GM12891 (cell line): Measurements from ENCODE around the gene DNAI7. TPM values are rescaled to one million over a fixed set of nuclear protein-coding genes. Genes with fewer than 3 reads are reported as not detected.

Experiments used
- DNase-seq: peaks from one replicate; pipeline ENCODE4 v3.0.0; 2011; ENCODE audit warnings: low spot score; ENCODE audit not compliant: insufficient read length
- FAIRE-seq: peaks from 2 replicates; lab custom pipeline; 2011; peaks lifted over from hg19 to GRCh38; lab: Jason Lieb, UNC
- PAX5 ChIP-seq: IDR thresholded peaks from 2 replicates; pipeline ENCODE4 v1.6.1; 2011; ENCODE audit warnings: low read length, moderate library complexity, mild to moderate bottlenecking; ENCODE audit not compliant: insufficient read depth, severe bottlenecking
- POLR2A ChIP-seq: IDR thresholded peaks from 2 replicates; pipeline ENCODE4 v1.6.1; 2011; ENCODE audit warnings: low read depth, low read length, control low read depth
- POLR2AphosphoS5 ChIP-seq: IDR thresholded peaks from 2 replicates; pipeline ENCODE4 v1.6.1; 2011; ENCODE audit warnings: low read depth, low read length, control low read depth
- POU2F2 ChIP-seq: IDR thresholded peaks from 2 replicates; pipeline ENCODE4 v1.6.1; 2011; ENCODE audit warnings: low read depth, mild to moderate bottlenecking, control low read depth, low read length, moderate library complexity
- SPI1 ChIP-seq: IDR thresholded peaks from 2 replicates; pipeline ENCODE4 v1.6.1; 2011; ENCODE audit warnings: low read depth, low read length, control low read depth
- TAF1 ChIP-seq: IDR thresholded peaks from 2 replicates; pipeline ENCODE4 v1.6.1; 2011; ENCODE audit warnings: low read depth, low read length, control low read depth
- polyA plus RNA-seq: library from polyadenylated mRNA; unstranded; fragments of >200 nt; gene quantifications from one replicate; pipeline ENCODE4 v1.2.1, GENCODE V29; 2012; ENCODE audit warnings: low read depth, missing spikeins, inconsistent platforms; ENCODE audit not compliant: missing spikeins

The DNAI7 gene
- 0.05 TPM for polyA plus RNA-seq

- TF ChIP-seq POU2F2 (peak; percentile 74; the same call in 1 of the 2 replicates), PAX5 (no peak), POLR2A (peak; percentile 70), POLR2AphosphoS5 (peak; percentile 71)
- FAIRE-seq (peak; percentile 96), DNase-seq (peak; percentile 75)
Observed at GRCh38 chr12:25195056-25195971, at the start of gene DNAI7, which contains the start of gene ETFRF1. Gene DNAI7, minus strand, starts transcription at chr12:25195160. Its CDS starts 82 bp downstream, at chr12:25195078. Gene ETFRF1, plus strand, starts transcription at chr12:25195237. Its CDS starts 8,720 bp downstream, at chr12:25203957.

- TF ChIP-seq SPI1 (no peak), POLR2A (no peak), TAF1 (no peak), POLR2AphosphoS5 (no peak), POU2F2 (no peak), PAX5 (no peak)
- no peak for DNase-seq
- no peak for FAIRE-seq
Observed at GRCh38 chr12:25243680-25243990, 48.7 kb upstream of the DNAI7 start.

- DNase-seq = no peak
- no peak for FAIRE-seq
- TF ChIP-seq POLR2A = no peak
- TF ChIP-seq TAF1 = no peak
- no peak for TF ChIP-seq SPI1
- no peak for TF ChIP-seq POU2F2
- TF ChIP-seq PAX5 = no peak
- TF ChIP-seq POLR2AphosphoS5 = no peak
Observed at GRCh38 chr12:25242981-25243679, 48.2 kb upstream of the DNAI7 start.

GRCh38 chr12:25241167-25242020 is 46.4 kb upstream of the DNAI7 start:
- FAIRE-seq = peak; percentile 69
- TF ChIP-seq POLR2A (no peak), PAX5 (no peak), TAF1 (no peak), POU2F2 (no peak), SPI1 (no peak), POLR2AphosphoS5 (no peak)
- DNase-seq = no peak

GRCh38 chr12:25236626-25237025 is 41.7 kb upstream of the DNAI7 start:
- TF ChIP-seq POLR2A (no peak), POLR2AphosphoS5 (no peak), POU2F2 (no peak), PAX5 (no peak), TAF1 (no peak), SPI1 (no peak)
- DNase-seq = no peak
- FAIRE-seq = no peak

GRCh38 chr12:25236190-25236589 is 41.2 kb upstream of the DNAI7 start:
- DNase-seq (no peak), FAIRE-seq (no peak)
- TF ChIP-seq POU2F2 (no peak), POLR2AphosphoS5 (no peak), POLR2A (no peak), PAX5 (no peak), TAF1 (no peak), SPI1 (no peak)

GRCh38 chr12:25213338-25213737 is 18.4 kb upstream of the DNAI7 start:
- no peak for DNase-seq
- FAIRE-seq = no peak
- TF ChIP-seq TAF1 (no peak), PAX5 (no peak), POLR2A (no peak)

- TF ChIP-seq POU2F2 (no peak), SPI1 (no peak), POLR2AphosphoS5 (no peak), TAF1 (no peak), POLR2A (no peak), PAX5 (no peak)
- DNase-seq (no peak), FAIRE-seq (no peak)
Observed at GRCh38 chr12:25208554-25208953, 13.6 kb upstream of the DNAI7 start.

- TF ChIP-seq SPI1 (no peak), POLR2AphosphoS5 (no peak), PAX5 (no peak)
- no peak for DNase-seq
- FAIRE-seq = no peak
Observed at GRCh38 chr12:25207846-25208245, 12.9 kb upstream of the DNAI7 start.
